ENCODE results near the gene RIT1.

DNA sequence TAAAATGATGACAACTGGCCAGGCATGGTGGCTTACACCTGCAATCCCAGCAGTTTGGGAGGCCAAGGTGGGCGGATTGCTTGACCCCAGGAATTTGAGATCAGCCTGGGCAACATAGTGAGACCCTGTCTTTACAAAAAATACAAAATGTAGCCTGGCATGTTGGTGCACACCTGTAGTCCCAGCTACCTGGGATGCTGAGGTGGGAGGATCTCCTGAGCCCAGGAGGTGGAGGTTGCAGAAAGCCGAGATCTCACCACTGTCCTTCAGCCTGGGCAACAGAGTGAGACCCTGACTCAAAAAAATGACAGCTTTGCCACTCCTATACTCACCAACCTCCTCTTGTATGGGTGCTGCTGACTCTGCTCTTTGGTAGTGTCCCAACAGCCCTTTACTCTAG lies 33.2 kb downstream of the RIT1 start:
- TF ChIP-seq, protein P1, sequence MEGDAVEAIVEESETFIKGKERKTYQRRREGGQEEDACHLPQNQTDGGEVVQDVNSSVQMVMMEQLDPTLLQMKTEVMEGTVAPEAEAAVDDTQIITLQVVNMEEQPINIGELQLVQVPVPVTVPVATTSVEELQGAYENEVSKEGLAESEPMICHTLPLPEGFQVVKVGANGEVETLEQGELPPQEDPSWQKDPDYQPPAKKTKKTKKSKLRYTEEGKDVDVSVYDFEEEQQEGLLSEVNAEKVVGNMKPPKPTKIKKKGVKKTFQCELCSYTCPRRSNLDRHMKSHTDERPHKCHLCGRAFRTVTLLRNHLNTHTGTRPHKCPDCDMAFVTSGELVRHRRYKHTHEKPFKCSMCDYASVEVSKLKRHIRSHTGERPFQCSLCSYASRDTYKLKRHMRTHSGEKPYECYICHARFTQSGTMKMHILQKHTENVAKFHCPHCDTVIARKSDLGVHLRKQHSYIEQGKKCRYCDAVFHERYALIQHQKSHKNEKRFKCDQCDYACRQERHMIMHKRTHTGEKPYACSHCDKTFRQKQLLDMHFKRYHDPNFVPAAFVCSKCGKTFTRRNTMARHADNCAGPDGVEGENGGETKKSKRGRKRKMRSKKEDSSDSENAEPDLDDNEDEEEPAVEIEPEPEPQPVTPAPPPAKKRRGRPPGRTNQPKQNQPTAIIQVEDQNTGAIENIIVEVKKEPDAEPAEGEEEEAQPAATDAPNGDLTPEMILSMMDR (IDR thresholded peaks at IDR 0.05): no peak
- TF ChIP-seq POLR2A (IDR thresholded peaks at IDR 0.05): no peak
- TF ChIP-seq POLR2AphosphoS5 (IDR thresholded peaks at IDR 0.05): no peak
